Measurements from ENCODE around the gene WDR6. TPM values are rescaled to one million over a fixed set of nuclear protein-coding genes. Genes with fewer than 3 reads are reported as not detected.
A peak's percentile ranks its signal among the peaks of the same experiment; 100 is the strongest.
"Not testable (repeated sequence)": the region's sequence is repeated elsewhere in the genome, so short reads cannot be mapped to it uniquely, and the experiment has no call there.

WDR6 gene
- total and polyA plus RNA-seq, 8 donors = 51.6 to 184 (median 141) TPM

GRCh38 chr3:49007771-49008528, 759 bp downstream of the WDR6 start:
- no peak for TF ChIP-seq EP300 (IDR thresholded peaks at IDR 0.05)
- TF ChIP-seq, protein P1, sequence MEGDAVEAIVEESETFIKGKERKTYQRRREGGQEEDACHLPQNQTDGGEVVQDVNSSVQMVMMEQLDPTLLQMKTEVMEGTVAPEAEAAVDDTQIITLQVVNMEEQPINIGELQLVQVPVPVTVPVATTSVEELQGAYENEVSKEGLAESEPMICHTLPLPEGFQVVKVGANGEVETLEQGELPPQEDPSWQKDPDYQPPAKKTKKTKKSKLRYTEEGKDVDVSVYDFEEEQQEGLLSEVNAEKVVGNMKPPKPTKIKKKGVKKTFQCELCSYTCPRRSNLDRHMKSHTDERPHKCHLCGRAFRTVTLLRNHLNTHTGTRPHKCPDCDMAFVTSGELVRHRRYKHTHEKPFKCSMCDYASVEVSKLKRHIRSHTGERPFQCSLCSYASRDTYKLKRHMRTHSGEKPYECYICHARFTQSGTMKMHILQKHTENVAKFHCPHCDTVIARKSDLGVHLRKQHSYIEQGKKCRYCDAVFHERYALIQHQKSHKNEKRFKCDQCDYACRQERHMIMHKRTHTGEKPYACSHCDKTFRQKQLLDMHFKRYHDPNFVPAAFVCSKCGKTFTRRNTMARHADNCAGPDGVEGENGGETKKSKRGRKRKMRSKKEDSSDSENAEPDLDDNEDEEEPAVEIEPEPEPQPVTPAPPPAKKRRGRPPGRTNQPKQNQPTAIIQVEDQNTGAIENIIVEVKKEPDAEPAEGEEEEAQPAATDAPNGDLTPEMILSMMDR (IDR thresholded peaks at IDR 0.05) = peak in 1 of 7 experiments; percentile 8
- H3K4me1 ChIP-seq = peaks cover 35 to 76% (median 61%) of the 10 kb centered on the region in 4 donors
- H3K4me3 ChIP-seq = peak overlapping the region; percentile 66 to 87 (median 76)
- H3K9me3 ChIP-seq = no peaks in the 10 kb centered on the region
- intact Hi-C loops (cut with DNase I; ENCODE audit: low total_unique reads) = no loop called here
- WGBS, 5 donors = 10 to 31% (median 13%) methylated on average over 18 to 41 of the region's 41 CpGs
- DNase-seq = peak; percentile 88 to 95
- H3K36me3 ChIP-seq = peaks cover 0 to 29% (median 19%) of the 10 kb centered on the region in 4 donors
- peak overlapping the region; percentile 94 to 98 (median 95) for H3K27ac ChIP-seq
- no peaks in the 10 kb centered on the region for H3K27me3 ChIP-seq

DNA sequence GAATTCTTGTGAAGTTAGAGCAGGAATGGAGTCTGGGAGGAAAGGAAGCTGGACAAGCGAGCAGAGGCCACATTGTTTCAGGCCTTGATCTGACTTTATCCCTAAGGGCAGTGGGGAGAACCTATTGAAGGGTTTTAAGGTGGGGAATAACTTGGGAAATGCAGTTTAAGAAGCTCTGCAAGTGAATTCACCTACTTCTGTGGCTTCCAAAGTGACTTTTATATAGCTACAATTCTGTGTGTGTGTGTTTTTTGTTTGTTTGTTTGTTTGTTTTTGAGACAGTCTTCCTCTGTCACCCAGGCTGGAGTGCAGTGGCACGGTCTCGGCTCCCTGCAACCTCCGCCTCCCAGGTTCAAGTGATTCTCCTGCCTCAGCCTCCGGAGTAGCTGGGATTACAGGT, 1.4 kb downstream of the WDR6 start:
- DNase-seq; H3K27me3 ChIP-seq; intact Hi-C loops (cut with DNase I; ENCODE audit: low total_unique reads); H3K9me3 ChIP-seq: not testable (repeated sequence)
- Histone ChIP-seq H3K4me1 (peaks cover 35 to 83% (median 66%) of the 10 kb centered on the region in 4 donors), H3K4me3 (peak overlapping the region in 3 of 4 donors; percentile 69 to 87 (median 83)), H3K27ac (peak overlapping the region; percentile 94 to 98 (median 95)), H3K36me3 (peaks cover 0 to 36% (median 26%) of the 10 kb centered on the region in 4 donors)
- 81 to 90% (median 89%) methylated on average over 5 of the region's 5 CpGs for WGBS, 5 donors

GRCh38 chr3:49009396-49009795, 2.2 kb downstream of the WDR6 start:
- TF ChIP-seq EP300 (IDR thresholded peaks at IDR 0.05) (no peak), POLR2A (IDR thresholded peaks at IDR 0.05) (no peak), POLR2AphosphoS5 (IDR thresholded peaks at IDR 0.05) (no peak)
- TF ChIP-seq, protein P1 (IDR thresholded peaks at IDR 0.05) = no peak
- 72 to 83% (median 74%) methylated on average over 3 of the region's 3 CpGs for WGBS, 5 donors
- Histone ChIP-seq H3K27ac (no peak overlapping the region), H3K27me3 (no peaks in the 10 kb centered on the region), H3K9me3 (no peaks in the 10 kb centered on the region), H3K36me3 (peaks cover 6 to 44% (median 34%) of the 10 kb centered on the region in 4 donors), H3K4me3 (no peak overlapping the region), H3K4me1 (peaks cover 33 to 81% (median 66%) of the 10 kb centered on the region in 4 donors)
- no peak for DNase-seq
- intact Hi-C loops (cut with DNase I; ENCODE audit: low total_unique reads) = no loop called here

- intact Hi-C loops (cut with DNase I; ENCODE audit: low total_unique reads) = no loop called here
- peak in 1 of 2 donors; percentile 23 for DNase-seq
These were observed 5.3 kb downstream of the WDR6 start for GRCh38 chr3:49012441-49013017.

More at GRCh38 chr3:49012441-49013017, 5.3 kb downstream of the WDR6 start:
- no peak for TF ChIP-seq EP300 (IDR thresholded peaks at IDR 0.05)
- TF ChIP-seq POLR2A (IDR thresholded peaks at IDR 0.05) = no peak
- no peak for TF ChIP-seq POLR2AphosphoS5 (IDR thresholded peaks at IDR 0.05)
- TF ChIP-seq, protein P1 (IDR thresholded peaks at IDR 0.05) = no peak
- Histone ChIP-seq H3K36me3 (peaks cover 22 to 68% (median 57%) of the 10 kb centered on the region in 4 donors), H3K27ac (peak overlapping the region in 3 of 5 donors; percentile 5 to 15 (median 6)), H3K9me3 (no peaks in the 10 kb centered on the region), H3K4me1 (peaks cover 27 to 71% (median 54%) of the 10 kb centered on the region in 4 donors), H3K4me3 (no peak overlapping the region), H3K27me3 (no peaks in the 10 kb centered on the region)
- WGBS, 5 donors = 38 to 52% (median 51%) methylated on average over 9 to 17 of the region's 17 CpGs

Data from stomach (tissue), 9 donors.